Nephron (organoid): ENCODE results near the gene C1orf21.

Experiments
- H3K27ac Mint-ChIP-seq, 3 experiments: 2 replicates each; pipeline ENCODE4 v1.8.0; 2020; ENCODE audit warnings: mixed read lengths in 3 of 3, mild to moderate bottlenecking in 2 of 3, moderate library complexity in 1 of 3
- H3K27me3 Mint-ChIP-seq: 2 replicates; pipeline ENCODE4 v1.8.0; 2021; ENCODE audit warnings: low read depth, mild to moderate bottlenecking, moderate library complexity, mixed read lengths
- H3K36me3 Mint-ChIP-seq: 2 replicates; pipeline ENCODE4 v1.8.0; 2020; ENCODE audit warnings: low read depth, mixed read lengths
- H3K4me1 Mint-ChIP-seq: 2 replicates; pipeline ENCODE4 v1.8.0; 2020; ENCODE audit warnings: mixed read lengths
- H3K4me3 Mint-ChIP-seq, 3 experiments: 2 replicates each; pipeline ENCODE4 v1.8.0; 2020; ENCODE audit warnings: mild to moderate bottlenecking in 3 of 3, mixed read lengths in 3 of 3, moderate library complexity in 2 of 3
- H3K9me3 Mint-ChIP-seq: 2 replicates; pipeline ENCODE4 v1.8.0; 2020; ENCODE audit warnings: mixed read lengths
- CTCF ChIP-seq, 3 experiments: fragments of 200-600 bp; sonication (generic); IDR thresholded peaks; one replicate each; pipeline ENCODE4 v1.5.0; 2021; ENCODE audit warnings: antibody characterized with exemption in 3 of 3; ENCODE audit not compliant: unreplicated experiment in 3 of 3

C1orf21 gene

GRCh38 chr1:184354719-184355118, 32.1 kb upstream of the C1orf21 start:
- Mint-ChIP-seq H3K9me3 (no peaks in the 10 kb centered on the region), H3K36me3 (no peaks in the 10 kb centered on the region), H3K27ac (no peak overlapping the region), H3K4me1 (peaks cover 2% of the 10 kb centered on the region), H3K27me3 (peaks cover 4% of the 10 kb centered on the region), H3K4me3 (no peak overlapping the region)
- no peak for TF ChIP-seq CTCF (IDR thresholded peaks at IDR 0.05; ENCODE audit: unreplicated experiment in 3 of 3)

GRCh38 chr1:184356891-184357290, 29.9 kb upstream of the C1orf21 start:
- TF ChIP-seq CTCF (IDR thresholded peaks at IDR 0.05; ENCODE audit: unreplicated experiment in 3 of 3): no peak
- H3K4me1 Mint-ChIP-seq: peaks cover 10% of the 10 kb centered on the region
- H3K9me3 Mint-ChIP-seq: no peaks in the 10 kb centered on the region
- peaks cover 4% of the 10 kb centered on the region for H3K27me3 Mint-ChIP-seq
- H3K4me3 Mint-ChIP-seq: no peak overlapping the region
- no peak overlapping the region for H3K27ac Mint-ChIP-seq
- no peaks in the 10 kb centered on the region for H3K36me3 Mint-ChIP-seq

- no peak for TF ChIP-seq CTCF (IDR thresholded peaks at IDR 0.05; ENCODE audit: unreplicated experiment in 3 of 3)
- Mint-ChIP-seq H3K27ac (no peak overlapping the region), H3K9me3 (no peaks in the 10 kb centered on the region), H3K4me1 (peaks cover 10% of the 10 kb centered on the region), H3K4me3 (no peak overlapping the region), H3K27me3 (peaks cover 8% of the 10 kb centered on the region), H3K36me3 (no peaks in the 10 kb centered on the region)
Observed at GRCh38 chr1:184358256-184358655, 28.6 kb upstream of the C1orf21 start.

GRCh38 chr1:184359909-184360308, 26.9 kb upstream of the C1orf21 start:
- no peak overlapping the region for H3K27ac Mint-ChIP-seq
- no peaks in the 10 kb centered on the region for H3K9me3 Mint-ChIP-seq
- TF ChIP-seq CTCF (IDR thresholded peaks at IDR 0.05; ENCODE audit: unreplicated experiment in 3 of 3): no peak
- H3K4me1 Mint-ChIP-seq: peaks cover 16% of the 10 kb centered on the region
- H3K36me3 Mint-ChIP-seq: no peaks in the 10 kb centered on the region
- no peak overlapping the region for H3K4me3 Mint-ChIP-seq
- H3K27me3 Mint-ChIP-seq: peaks cover 5% of the 10 kb centered on the region

- H3K4me3 Mint-ChIP-seq: no peak overlapping the region
Observed at GRCh38 chr1:184362876-184363275, 24.0 kb upstream of the C1orf21 start.

More at GRCh38 chr1:184362876-184363275, 24.0 kb upstream of the C1orf21 start:
- peaks cover 16% of the 10 kb centered on the region for H3K4me1 Mint-ChIP-seq
- TF ChIP-seq CTCF (IDR thresholded peaks at IDR 0.05; ENCODE audit: unreplicated experiment in 3 of 3): no peak
- no peak overlapping the region for H3K27ac Mint-ChIP-seq
- peaks cover 5% of the 10 kb centered on the region for H3K27me3 Mint-ChIP-seq
- no peaks in the 10 kb centered on the region for H3K36me3 Mint-ChIP-seq
- H3K9me3 Mint-ChIP-seq: no peaks in the 10 kb centered on the region
